Muscle of arm (tissue), 14 donors: ENCODE results near the gene SNAP47. TPM values are rescaled to one million over a fixed set of nuclear protein-coding genes. Genes with fewer than 3 reads are reported as not detected.
"Not testable (repeated sequence)": the region's sequence is repeated elsewhere in the genome, so short reads cannot be mapped to it uniquely, and the experiment has no call there.

Source experiments
- DNase-seq: peaks from one replicate; pipeline ENCODE4 v3.0.0-alpha.2; 2013
- long read RNA-seq, 11 donors: transcript quantifications; one replicate each; lab custom pipeline, GENCODE V29; 2026
- polyA plus RNA-seq, 12 donors: library from polyadenylated mRNA; unstranded; fragments of 120-200 nt; gene quantifications; one replicate each; pipeline ENCODE4 v1.2.1, GENCODE V29; 2013; ENCODE audit not compliant: insufficient read length in 12 of 12

SNAP47 gene
- polyA plus RNA-seq, result 10 to 100 TPM in 11 of 12 donors, not detected in 1; 23.1 to 38.8 (median 30.5) TPM
- long read RNA-seq, donor 1, partial matches to known transcripts, result 7 of 11 reads
- long read RNA-seq, donor 1, other reads (novel, unspliced or antisense), result 0 of 11 reads
- long read RNA-seq, donor 2, transcript SNAP47-202 (5 exons, 2,362 nt), result major isoform, 11 of 30 reads
- long read RNA-seq, donor 2, partial matches to known transcripts, result 10 of 30 reads
- long read RNA-seq, donor 2, other reads (novel, unspliced or antisense), result 6 of 30 reads
- long read RNA-seq, donor 3, partial matches to known transcripts, result 7 of 14 reads
- long read RNA-seq, donor 3, other reads (novel, unspliced or antisense), result 6 of 14 reads
- long read RNA-seq, donor 4, partial matches to known transcripts, result 0 of 1 reads
- long read RNA-seq, donor 4, other reads (novel, unspliced or antisense), result 0 of 1 reads
- long read RNA-seq, donor 5, transcript SNAP47-202 (5 exons, 2,362 nt), result major isoform, 12 of 39 reads
- long read RNA-seq, donor 5, partial matches to known transcripts, result 9 of 39 reads
- long read RNA-seq, donor 5, other reads (novel, unspliced or antisense), result 13 of 39 reads
- long read RNA-seq, donor 6, partial matches to known transcripts, result 0 of 4 reads
- long read RNA-seq, donor 6, other reads (novel, unspliced or antisense), result 0 of 4 reads
- long read RNA-seq, donor 7, partial matches to known transcripts, result 0 of 5 reads
- long read RNA-seq, donor 7, other reads (novel, unspliced or antisense), result 0 of 5 reads
- long read RNA-seq, donor 8, transcript SNAP47-202 (5 exons, 2,362 nt), result major isoform, 10 of 24 reads
- long read RNA-seq, donor 8, partial matches to known transcripts, result 0 of 24 reads
- long read RNA-seq, donor 8, other reads (novel, unspliced or antisense), result 11 of 24 reads
- long read RNA-seq, donor 9, transcript SNAP47-202 (5 exons, 2,362 nt), result major isoform, 5 of 5 reads
- long read RNA-seq, donor 9, partial matches to known transcripts, result 0 of 5 reads
- long read RNA-seq, donor 9, other reads (novel, unspliced or antisense), result 0 of 5 reads
- long read RNA-seq, donor 10, partial matches to known transcripts, result 16 of 17 reads
- long read RNA-seq, donor 10, other reads (novel, unspliced or antisense), result 0 of 17 reads
- long read RNA-seq, donor 11, transcript SNAP47-202 (5 exons, 2,362 nt), result major isoform, 9 of 10 reads
- long read RNA-seq, donor 11, partial matches to known transcripts, result 0 of 10 reads
- long read RNA-seq, donor 11, other reads (novel, unspliced or antisense), result 0 of 10 reads

GRCh38 chr1:227734856-227735538, at the start of gene SNAP47, which contains the start of gene JMJD4:
Gene SNAP47, plus strand, starts transcription at chr1:227735435. Its CDS starts 12,302 bp downstream, at chr1:227747737.
Gene JMJD4, minus strand, starts transcription at chr1:227735302. Its CDS starts 29 bp downstream, at chr1:227735273.
- peak; percentile 93 for DNase-seq

GRCh38 chr1:227685807-227686206, 49.4 kb upstream of the SNAP47 start:
- no peak for DNase-seq

GRCh38 chr1:227697321-227697864, 37.8 kb upstream of the SNAP47 start:
- DNase-seq, result no peak

- DNase-seq, result not testable (repeated sequence)
Measured at GRCh38 chr1:227701631-227702030, 33.6 kb upstream of the SNAP47 start.

GRCh38 chr1:227707846-227708245, 27.4 kb upstream of the SNAP47 start:
- no peak for DNase-seq

- no peak for DNase-seq
Measured at GRCh38 chr1:227709451-227709850, 25.8 kb upstream of the SNAP47 start.

GRCh38 chr1:227710474-227710873, 24.8 kb upstream of the SNAP47 start:
- not testable (repeated sequence) for DNase-seq

- no peak for DNase-seq
Measured at GRCh38 chr1:227712648-227713047, 22.6 kb upstream of the SNAP47 start.

GRCh38 chr1:227718932-227719331, 16.3 kb upstream of the SNAP47 start:
- no peak for DNase-seq

GRCh38 chr1:227723474-227723873, 11.8 kb upstream of the SNAP47 start:
- DNase-seq, result no peak

- DNase-seq, result no peak
Measured at GRCh38 chr1:227725046-227725445, 10.2 kb upstream of the SNAP47 start.

- DNase-seq, result no peak
Measured at GRCh38 chr1:227726318-227726717, 8.9 kb upstream of the SNAP47 start.

GRCh38 chr1:227726924-227727599, 8.2 kb upstream of the SNAP47 start:
- DNase-seq, result no peak

- DNase-seq, result peak; percentile 65
Measured at GRCh38 chr1:227728059-227728891, 7.0 kb upstream of the SNAP47 start.

GRCh38 chr1:227728892-227729143, 6.4 kb upstream of the SNAP47 start:
- no peak for DNase-seq

GRCh38 chr1:227729144-227729880, 5.9 kb upstream of the SNAP47 start:
- no peak for DNase-seq

- DNase-seq, result peak; percentile 58
Measured at GRCh38 chr1:227729881-227730629, 5.2 kb upstream of the SNAP47 start.

- DNase-seq, result no peak
Measured at GRCh38 chr1:227730630-227731151, 4.5 kb upstream of the SNAP47 start.
